ENCODE measurements around the gene GAL3ST2. TPM values are rescaled to one million over a fixed set of nuclear protein-coding genes. Genes with fewer than 3 reads are reported as not detected.

Gene GAL3ST2
- total and polyA plus RNA-seq, 2 of the 8 experiments (the other 6 are each of a cell fraction or from before 2014, with no cell fraction given) = not detected

- TF ChIP-seq CHD7 (IDR thresholded peaks at IDR 0.05; ENCODE audit: insufficient replicate concordance, low read length) = no peak
- no peak for TF ChIP-seq FOSL1 (IDR thresholded peaks at IDR 0.05; ENCODE audit: insufficient read depth, low read depth, low read length)
- TF ChIP-seq JUND (IDR thresholded peaks at IDR 0.05; ENCODE audit: low read length) = no peak
These were observed 21.5 kb downstream of the GAL3ST2 start (continued) for GRCh38 chr2:241798081-241798630.

Data from H1 (cell line).